ENCODE data around the gene ZNF618. TPM values are rescaled to one million over a fixed set of nuclear protein-coding genes. Genes with fewer than 3 reads are reported as not detected.

ZNF618 gene
- total RNA-seq, 2 experiments from 2014 or later, result 0.22 to 0.27 TPM

DNA sequence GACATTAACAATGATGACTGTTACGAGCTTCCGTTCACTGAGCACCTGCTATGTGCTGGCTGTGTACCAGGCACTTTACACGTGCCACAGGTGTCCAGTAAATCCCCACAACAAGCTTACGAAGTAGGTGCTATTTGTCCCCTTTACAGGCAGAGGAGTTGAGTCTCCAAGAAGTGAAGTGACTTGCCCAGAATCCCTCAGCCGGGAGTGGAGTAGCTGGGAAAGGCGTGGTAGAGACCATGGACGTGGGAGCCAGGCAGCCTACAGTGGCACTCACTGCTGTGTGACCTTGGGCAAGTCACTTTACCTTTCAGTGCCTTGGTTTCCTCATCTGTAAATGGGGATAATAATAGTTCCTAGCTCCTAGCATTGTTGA, 202.7 kb downstream of the ZNF618 start:
- Mint-ChIP-seq H3K4me3 (no peak overlapping the region), H3K9me3 (no peaks in the 10 kb centered on the region), H3K27me3 (peaks cover 2% of the 10 kb centered on the region), H3K36me3 (ENCODE audit: low read depth) (no peaks in the 10 kb centered on the region), H3K27ac (no peak overlapping the region), H3K4me1 (ENCODE audit: low read depth) (no peaks in the 10 kb centered on the region)
- CTCF ChIA-PET, result interaction anchor here (2.3 kb wide), 1 partner anchor 212 kb away, joined by 14 read pairs; no protein-coding TSS in a partner anchor
- intact Hi-C loops (cut with micrococcal nuclease), result no loop called here
- POLR2A ChIA-PET, result no interaction called here
- DNase-seq, result no peak
- TF ChIP-seq, protein P1, sequence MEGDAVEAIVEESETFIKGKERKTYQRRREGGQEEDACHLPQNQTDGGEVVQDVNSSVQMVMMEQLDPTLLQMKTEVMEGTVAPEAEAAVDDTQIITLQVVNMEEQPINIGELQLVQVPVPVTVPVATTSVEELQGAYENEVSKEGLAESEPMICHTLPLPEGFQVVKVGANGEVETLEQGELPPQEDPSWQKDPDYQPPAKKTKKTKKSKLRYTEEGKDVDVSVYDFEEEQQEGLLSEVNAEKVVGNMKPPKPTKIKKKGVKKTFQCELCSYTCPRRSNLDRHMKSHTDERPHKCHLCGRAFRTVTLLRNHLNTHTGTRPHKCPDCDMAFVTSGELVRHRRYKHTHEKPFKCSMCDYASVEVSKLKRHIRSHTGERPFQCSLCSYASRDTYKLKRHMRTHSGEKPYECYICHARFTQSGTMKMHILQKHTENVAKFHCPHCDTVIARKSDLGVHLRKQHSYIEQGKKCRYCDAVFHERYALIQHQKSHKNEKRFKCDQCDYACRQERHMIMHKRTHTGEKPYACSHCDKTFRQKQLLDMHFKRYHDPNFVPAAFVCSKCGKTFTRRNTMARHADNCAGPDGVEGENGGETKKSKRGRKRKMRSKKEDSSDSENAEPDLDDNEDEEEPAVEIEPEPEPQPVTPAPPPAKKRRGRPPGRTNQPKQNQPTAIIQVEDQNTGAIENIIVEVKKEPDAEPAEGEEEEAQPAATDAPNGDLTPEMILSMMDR (IDR thresholded peaks at IDR 0.05), result no peak
- ATAC-seq, result no peak

DNA sequence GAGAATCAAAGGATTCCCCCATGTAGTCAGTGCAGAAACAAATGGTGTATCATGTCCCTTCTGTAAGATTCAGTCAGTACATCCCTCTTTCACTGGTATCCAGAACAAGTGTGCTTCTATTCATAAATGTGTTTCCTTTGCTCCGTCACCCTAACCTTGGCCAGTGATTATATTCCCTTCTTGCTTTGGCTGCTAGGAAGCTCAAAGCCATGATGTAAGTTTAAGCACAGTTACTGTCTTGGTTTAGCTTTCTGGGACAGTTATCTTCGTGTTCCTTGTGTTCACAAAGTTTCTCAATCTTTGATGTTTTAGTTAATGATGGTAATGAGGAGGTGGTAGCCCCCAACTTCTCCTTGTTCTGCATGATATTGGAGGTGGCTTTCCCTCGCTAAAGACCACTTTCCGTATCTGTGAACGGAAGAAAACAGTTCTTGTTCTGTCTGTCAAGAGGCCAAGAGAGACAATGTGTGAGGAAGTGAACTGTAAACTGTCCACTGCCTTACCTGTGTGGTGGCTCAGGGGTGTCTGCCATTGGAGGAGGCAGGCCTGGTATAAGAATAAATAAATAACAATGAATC, 204.2 kb downstream of the ZNF618 start:
- intact Hi-C loops (cut with micrococcal nuclease), result loop anchor here (5.0 kb wide), 1 partner anchor 212 kb away; no protein-coding TSS in a partner anchor
- H3K9me3 Mint-ChIP-seq, result no peaks in the 10 kb centered on the region
- TF ChIP-seq, protein P1 (IDR thresholded peaks at IDR 0.05), result no peak
- ChIA-PET CTCF (interaction anchor here (2.3 kb wide), 1 partner anchor 211 kb away, joined by 14 read pairs; no protein-coding TSS in a partner anchor), POLR2A (no interaction called here)
- H3K27me3 Mint-ChIP-seq, result peaks cover 2% of the 10 kb centered on the region
- H3K4me3 Mint-ChIP-seq, result no peak overlapping the region
- DNase-seq (no peak), ATAC-seq (no peak)
- H3K27ac Mint-ChIP-seq, result no peak overlapping the region
- no peaks in the 10 kb centered on the region for H3K4me1 Mint-ChIP-seq (ENCODE audit: low read depth)
- H3K36me3 Mint-ChIP-seq (ENCODE audit: low read depth), result no peaks in the 10 kb centered on the region

DNA sequence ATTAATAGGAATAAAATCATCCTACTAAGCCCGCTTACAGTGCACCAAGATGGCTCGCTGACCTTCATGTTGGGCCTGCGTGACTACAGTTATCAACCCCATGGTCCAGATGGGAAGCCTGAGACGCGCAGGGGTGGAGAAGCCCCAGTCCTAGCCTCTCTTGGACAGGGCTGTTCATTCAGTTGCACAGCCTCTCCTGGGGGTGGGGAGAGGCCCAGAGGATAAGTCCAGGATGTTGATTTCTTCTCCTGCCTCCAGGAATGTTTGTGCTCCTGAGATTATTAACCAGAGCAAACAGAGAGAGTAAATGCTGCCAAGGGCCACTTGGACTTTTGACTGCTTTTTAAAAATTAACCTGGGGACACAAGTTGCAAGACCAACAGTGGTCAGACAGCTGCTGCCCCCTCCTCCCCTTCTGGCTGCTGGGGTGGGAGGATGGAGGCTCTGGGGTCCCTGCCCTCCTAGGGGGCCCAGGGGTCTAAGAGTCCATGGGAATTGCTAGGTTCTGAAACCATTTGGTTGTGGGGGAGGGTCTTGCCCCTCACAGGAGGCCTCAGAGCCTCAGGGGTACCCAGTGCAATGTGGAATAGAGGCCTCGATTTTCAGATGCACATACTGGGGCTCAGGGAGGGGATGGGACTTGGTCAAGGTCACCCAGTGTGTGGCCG, 204.8 kb downstream of the ZNF618 start:
- intact Hi-C loops (cut with micrococcal nuclease), result loop anchor here (5.0 kb wide), 1 partner anchor 211 kb away; no protein-coding TSS in a partner anchor
- ATAC-seq (no peak), DNase-seq (no peak)
- no peak overlapping the region for H3K4me3 Mint-ChIP-seq
- ChIA-PET POLR2A (no interaction called here), CTCF (interaction anchor here (1.9 to 5.3 kb wide), 3 partner anchors 28 to 210 kb away, joined by 5 to 58 read pairs (median 45); no protein-coding TSS in a partner anchor)
- TF ChIP-seq, protein P1 (IDR thresholded peaks at IDR 0.05), result no peak
- no peaks in the 10 kb centered on the region for H3K9me3 Mint-ChIP-seq
- no peaks in the 10 kb centered on the region for H3K27me3 Mint-ChIP-seq
- H3K36me3 Mint-ChIP-seq (ENCODE audit: low read depth), result no peaks in the 10 kb centered on the region
- no peaks in the 10 kb centered on the region for H3K4me1 Mint-ChIP-seq (ENCODE audit: low read depth)
- no peak overlapping the region for H3K27ac Mint-ChIP-seq

DNA sequence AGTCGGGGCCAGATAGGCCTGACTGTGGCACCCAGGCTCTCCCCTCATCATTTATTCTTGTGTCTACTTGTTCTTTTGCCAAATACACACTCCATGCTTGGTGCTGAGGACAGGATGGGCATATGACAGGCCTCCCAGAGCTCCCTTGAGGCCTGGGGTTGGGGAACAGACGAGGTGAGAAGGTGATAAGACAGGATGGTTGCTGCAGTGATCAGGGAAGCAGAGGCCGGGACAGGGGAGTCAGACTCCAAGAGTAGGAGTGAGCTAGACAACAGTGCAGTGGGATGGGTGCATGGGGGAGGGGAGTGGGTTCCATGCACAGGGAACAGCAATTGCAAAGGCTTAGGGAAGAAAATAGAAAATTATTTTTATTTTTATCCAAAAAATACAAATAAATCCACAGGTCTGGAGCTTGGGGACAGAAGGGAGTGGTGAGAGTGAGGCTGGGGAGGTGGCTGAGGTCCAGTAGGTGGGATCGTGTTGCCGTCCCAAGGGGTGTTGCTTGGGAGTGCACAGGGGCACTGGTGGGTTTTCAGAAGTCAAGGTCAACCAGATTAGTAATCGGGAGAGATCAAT, 205.4 kb downstream of the ZNF618 start:
- CTCF ChIA-PET, result interaction anchor here (0.7 to 5.3 kb wide), 12 partner anchors 13 to 321 kb away, joined by 3 to 58 read pairs (median 8); partner anchors contain the start of gene COL27A1
- Mint-ChIP-seq H3K36me3 (ENCODE audit: low read depth) (no peaks in the 10 kb centered on the region), H3K27ac (no peak overlapping the region), H3K4me3 (no peak overlapping the region), H3K9me3 (no peaks in the 10 kb centered on the region), H3K4me1 (ENCODE audit: low read depth) (no peaks in the 10 kb centered on the region), H3K27me3 (no peaks in the 10 kb centered on the region)
- no peak for DNase-seq
- ATAC-seq, result no peak
- TF ChIP-seq, protein P1 (IDR thresholded peaks at IDR 0.05), result no peak
- POLR2A ChIA-PET, result no interaction called here
- intact Hi-C loops (cut with micrococcal nuclease), result loop anchor here (5.0 kb wide), 1 partner anchor 211 kb away; no protein-coding TSS in a partner anchor
